ENCODE measurements around the gene MYL4.

DNA sequence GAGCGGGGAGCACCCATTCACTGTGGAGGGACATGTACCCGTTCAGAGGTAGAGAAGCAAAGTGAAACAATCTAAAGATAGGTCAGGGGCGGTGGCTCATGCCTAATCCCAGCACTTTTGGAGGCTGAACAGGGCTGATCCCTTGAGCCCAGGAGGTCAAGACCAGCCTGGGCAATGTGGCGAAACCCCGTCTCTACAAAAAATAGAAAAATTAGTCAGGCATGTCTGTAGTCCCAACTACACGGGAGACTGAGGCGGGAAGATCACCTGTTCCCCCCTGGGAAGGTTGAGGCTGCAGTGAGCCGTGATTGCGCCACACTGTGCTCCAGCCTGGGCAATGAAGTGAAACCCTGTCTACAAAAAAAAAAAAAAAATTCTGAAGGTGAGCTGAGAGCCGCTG, 21.7 kb downstream of the MYL4 start:
- TF ChIP-seq POLR2A (IDR thresholded peaks at IDR 0.05) = no peak
- TF ChIP-seq, protein P1, sequence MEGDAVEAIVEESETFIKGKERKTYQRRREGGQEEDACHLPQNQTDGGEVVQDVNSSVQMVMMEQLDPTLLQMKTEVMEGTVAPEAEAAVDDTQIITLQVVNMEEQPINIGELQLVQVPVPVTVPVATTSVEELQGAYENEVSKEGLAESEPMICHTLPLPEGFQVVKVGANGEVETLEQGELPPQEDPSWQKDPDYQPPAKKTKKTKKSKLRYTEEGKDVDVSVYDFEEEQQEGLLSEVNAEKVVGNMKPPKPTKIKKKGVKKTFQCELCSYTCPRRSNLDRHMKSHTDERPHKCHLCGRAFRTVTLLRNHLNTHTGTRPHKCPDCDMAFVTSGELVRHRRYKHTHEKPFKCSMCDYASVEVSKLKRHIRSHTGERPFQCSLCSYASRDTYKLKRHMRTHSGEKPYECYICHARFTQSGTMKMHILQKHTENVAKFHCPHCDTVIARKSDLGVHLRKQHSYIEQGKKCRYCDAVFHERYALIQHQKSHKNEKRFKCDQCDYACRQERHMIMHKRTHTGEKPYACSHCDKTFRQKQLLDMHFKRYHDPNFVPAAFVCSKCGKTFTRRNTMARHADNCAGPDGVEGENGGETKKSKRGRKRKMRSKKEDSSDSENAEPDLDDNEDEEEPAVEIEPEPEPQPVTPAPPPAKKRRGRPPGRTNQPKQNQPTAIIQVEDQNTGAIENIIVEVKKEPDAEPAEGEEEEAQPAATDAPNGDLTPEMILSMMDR (IDR thresholded peaks at IDR 0.05) = no peak
